Ectodermal cell (in vitro differentiated cells): ENCODE data around the gene POLE.

Experiments
- H3K27ac ChIP-seq: 2 replicates; pipeline ENCODE4 v1.7.0; 2013; ENCODE audit warnings: mild to moderate bottlenecking, low read depth, low read length; ENCODE audit not compliant: insufficient read depth, poor library complexity, severe bottlenecking
- H3K27me3 ChIP-seq: 2 replicates; pipeline ENCODE4 v1.7.0; 2013; ENCODE audit warnings: mild to moderate bottlenecking, low read length; ENCODE audit not compliant: insufficient read depth, control insufficient read depth, poor library complexity, severe bottlenecking
- H3K36me3 ChIP-seq: one replicate; pipeline ENCODE4 v1.7.0; 2013; ENCODE audit warnings: low read length; ENCODE audit not compliant: control insufficient read depth, insufficient read depth
- H3K4me1 ChIP-seq: one replicate; pipeline ENCODE4 v1.7.0; 2013; ENCODE audit warnings: low read length; ENCODE audit not compliant: control insufficient read depth, insufficient read depth
- H3K4me3 ChIP-seq: 2 replicates; pipeline ENCODE4 v1.7.0; 2013; ENCODE audit warnings: low read depth, low read length, control low read depth; ENCODE audit not compliant: insufficient read depth
- H3K9me3 ChIP-seq: 2 replicates; pipeline ENCODE4 v1.7.0; 2013; ENCODE audit warnings: mild to moderate bottlenecking, low read length, moderate library complexity; ENCODE audit not compliant: control insufficient read depth
- WGBS, 2 experiments: methylation state at CpG; one replicate each; pipeline ENCODE4 v1.1.7; 2013; ENCODE audit warnings: missing lambda C conversion rate in 2 of 2; 5-methylcytosine and 5-hydroxymethylcytosine counted together

POLE gene

GRCh38 chr12:132658149-132658894 is 28.8 kb downstream of the POLE start:
- no peaks in the 10 kb centered on the region for H3K27me3 ChIP-seq
- H3K27ac ChIP-seq: no peak overlapping the region
- 95 to 96% methylated on average over 32 of the region's 32 CpGs for WGBS, 2 experiments
- H3K4me1 ChIP-seq: no peaks in the 10 kb centered on the region
- H3K36me3 ChIP-seq: peaks cover 82% of the 10 kb centered on the region
- no peaks in the 10 kb centered on the region for H3K9me3 ChIP-seq
- no peak overlapping the region for H3K4me3 ChIP-seq

- Histone ChIP-seq H3K27me3 (no peaks in the 10 kb centered on the region), H3K9me3 (no peaks in the 10 kb centered on the region), H3K4me3 (no peak overlapping the region), H3K27ac (no peak overlapping the region), H3K36me3 (peaks cover 80% of the 10 kb centered on the region), H3K4me1 (no peaks in the 10 kb centered on the region)
- WGBS, 2 experiments: 96% methylated on average over 12 of the region's 12 CpGs
Measured at GRCh38 chr12:132657004-132657727, 30.0 kb downstream of the POLE start.

GRCh38 chr12:132653567-132654290 is 33.4 kb downstream of the POLE start:
- H3K4me3 ChIP-seq: no peak overlapping the region
- 95 to 100% methylated on average over 3 to 7 of the region's 7 CpGs for WGBS, 2 experiments
- no peaks in the 10 kb centered on the region for H3K9me3 ChIP-seq
- no peaks in the 10 kb centered on the region for H3K4me1 ChIP-seq
- no peaks in the 10 kb centered on the region for H3K27me3 ChIP-seq
- no peak overlapping the region for H3K27ac ChIP-seq
- peaks cover 59% of the 10 kb centered on the region for H3K36me3 ChIP-seq

GRCh38 chr12:132651444-132652100 is 35.6 kb downstream of the POLE start:
- 88 to 89% methylated on average over 9 of the region's 9 CpGs for WGBS, 2 experiments
- Histone ChIP-seq H3K4me1 (no peaks in the 10 kb centered on the region), H3K4me3 (no peak overlapping the region), H3K27ac (no peak overlapping the region), H3K9me3 (no peaks in the 10 kb centered on the region), H3K36me3 (peaks cover 52% of the 10 kb centered on the region), H3K27me3 (no peaks in the 10 kb centered on the region)

GRCh38 chr12:132649226-132649945 is 37.8 kb downstream of the POLE start:
- Histone ChIP-seq H3K36me3 (peaks cover 41% of the 10 kb centered on the region), H3K4me1 (no peaks in the 10 kb centered on the region), H3K9me3 (no peaks in the 10 kb centered on the region), H3K27ac (no peak overlapping the region), H3K27me3 (no peaks in the 10 kb centered on the region), H3K4me3 (no peak overlapping the region)
- 94 to 95% methylated on average over 27 of the region's 27 CpGs for WGBS, 2 experiments

GRCh38 chr12:132648616-132649225 is 38.4 kb downstream of the POLE start:
- no peaks in the 10 kb centered on the region for H3K4me1 ChIP-seq
- H3K27me3 ChIP-seq: no peaks in the 10 kb centered on the region
- no peak overlapping the region for H3K4me3 ChIP-seq
- 95 to 96% methylated on average over 24 of the region's 24 CpGs for WGBS, 2 experiments
- no peak overlapping the region for H3K27ac ChIP-seq
- H3K9me3 ChIP-seq: no peaks in the 10 kb centered on the region
- peaks cover 41% of the 10 kb centered on the region for H3K36me3 ChIP-seq

- Histone ChIP-seq H3K4me3 (no peak overlapping the region), H3K27ac (no peak overlapping the region), H3K27me3 (no peaks in the 10 kb centered on the region), H3K36me3 (peaks cover 46% of the 10 kb centered on the region), H3K4me1 (no peaks in the 10 kb centered on the region), H3K9me3 (no peaks in the 10 kb centered on the region)
- 95 to 96% methylated on average over 10 of the region's 10 CpGs for WGBS, 2 experiments
Measured at GRCh38 chr12:132647858-132648257, 39.3 kb downstream of the POLE start.

GRCh38 chr12:132646850-132647249 is 40.3 kb downstream of the POLE start:
- 97 to 98% methylated on average over 7 of the region's 7 CpGs for WGBS, 2 experiments
- Histone ChIP-seq H3K4me3 (no peak overlapping the region), H3K9me3 (no peaks in the 10 kb centered on the region), H3K4me1 (no peaks in the 10 kb centered on the region), H3K27me3 (no peaks in the 10 kb centered on the region), H3K36me3 (peaks cover 47% of the 10 kb centered on the region), H3K27ac (no peak overlapping the region)
